NCI-H146 treated with DMSO at 0.1 percent for 48 hours (cell line): ENCODE results near the gene GBP1.
"Not testable (repeated sequence)": the region's sequence is repeated elsewhere in the genome, so short reads cannot be mapped to it uniquely, and the experiment has no call there.

ENCODE experiments used
- DNase-seq: peaks from one replicate; lab custom pipeline; 2025; ENCODE audit not compliant: unreplicated experiment; lab: John Stamatoyannopoulos, UW

Gene GBP1

DNA sequence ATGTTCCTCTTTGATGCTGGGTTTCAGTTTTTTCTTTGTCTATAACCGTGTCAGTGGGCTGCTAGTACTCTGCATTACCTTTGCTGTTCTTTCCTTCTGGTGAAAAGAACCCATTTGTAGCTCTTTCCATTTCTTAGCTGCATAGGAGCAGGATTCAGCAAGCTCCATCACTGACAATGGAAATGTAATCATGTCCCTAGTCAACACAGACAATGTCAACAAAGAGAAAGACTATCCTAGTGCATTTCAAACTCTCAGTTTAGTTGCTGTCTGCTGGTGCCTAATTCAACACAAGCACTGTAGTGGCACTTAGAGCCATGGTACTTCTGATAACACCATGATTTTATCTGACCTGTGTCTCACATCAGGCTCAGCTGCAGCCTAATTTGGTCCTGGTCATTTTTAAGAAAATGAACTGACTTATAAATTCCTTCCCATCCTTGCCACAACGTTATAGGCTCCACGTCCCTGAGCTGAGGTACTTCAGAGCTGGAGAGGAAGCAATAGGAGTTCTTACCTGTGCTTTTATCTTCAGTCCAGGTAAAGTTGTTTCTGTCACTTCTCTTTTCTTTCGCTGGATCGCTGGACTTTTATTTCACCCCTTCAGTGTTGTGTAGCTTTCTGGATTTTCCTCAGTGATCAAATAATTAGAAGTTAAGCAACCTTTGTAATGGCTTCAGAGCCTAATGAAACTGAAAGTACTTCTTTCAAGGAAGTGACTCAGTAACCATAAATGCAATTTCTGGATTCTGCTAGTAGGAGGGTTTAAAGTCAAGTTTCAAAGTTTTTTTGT lies 42.6 kb downstream of the GBP1 start, which contains the start of gene GBP3:
TSS of gene GBP3 (minus strand) at position 700 of the 793 bp plus-strand sequence. CDS start 2,145 bp downstream, outside the sequence.
- DNase-seq: no peak

- DNase-seq: not testable (repeated sequence)
These were observed 46.7 kb downstream of the GBP1 start for GRCh38 chr1:89018318-89018717.

GRCh38 chr1:89008511-89008910 lies 56.5 kb downstream of the GBP1 start:
- no peak for DNase-seq

DNA sequence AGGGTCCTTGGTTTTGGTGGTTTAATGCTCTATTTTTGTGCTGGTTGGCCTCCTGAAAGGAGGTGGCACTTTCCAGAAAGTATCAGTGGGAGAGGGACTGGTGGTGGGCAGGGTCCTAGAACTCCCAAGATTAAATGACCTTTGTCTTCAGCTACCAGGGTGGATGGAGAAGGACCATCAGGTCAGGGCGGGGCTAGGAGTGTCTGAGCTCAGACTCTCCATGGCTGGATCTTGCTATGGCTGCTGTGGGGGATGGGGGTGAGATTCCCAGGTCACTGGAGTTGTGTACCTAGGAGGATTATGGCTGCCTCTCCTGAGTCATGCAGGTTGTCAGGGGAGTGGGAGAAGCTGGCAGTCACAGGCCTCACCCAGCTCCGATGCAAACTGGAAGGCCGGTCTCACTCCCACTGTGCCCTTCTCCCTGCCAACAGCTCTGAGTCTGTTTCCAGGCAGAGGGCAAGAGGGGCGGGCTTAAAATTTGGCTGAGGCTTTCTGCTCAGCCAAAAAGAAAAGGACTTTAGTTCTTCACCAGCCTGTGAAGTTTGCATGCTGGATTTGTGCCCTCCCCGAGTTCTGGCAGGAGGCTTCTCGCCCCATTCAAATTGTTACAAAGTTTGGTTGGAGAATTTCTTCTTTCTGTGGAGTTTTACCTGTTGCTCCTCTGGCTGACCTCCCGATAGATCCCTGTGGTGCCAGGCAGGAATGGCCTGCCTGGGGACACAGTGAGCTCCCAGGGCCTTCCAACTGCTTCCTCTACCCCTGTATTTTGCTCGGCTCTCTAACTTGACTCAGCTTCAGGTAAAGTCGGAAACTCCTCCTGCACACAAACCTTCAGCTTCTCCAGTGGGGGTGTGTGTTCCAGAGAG lies 59.5 kb downstream of the GBP1 start:
- no peak for DNase-seq
